Measurements from ENCODE around the gene MAPK12. TPM values are rescaled to one million over a fixed set of nuclear protein-coding genes. Genes with fewer than 3 reads are reported as not detected.

Gene MAPK12
- total and polyA plus RNA-seq, 9 of the 15 experiments (the other 6 are each of a cell fraction or from before 2014, with no cell fraction given) = 0.79 to 71.5 (median 32.8) TPM

- TF ChIP-seq HNRNPK (IDR thresholded peaks at IDR 0.05; ENCODE audit: low read depth, low read length, poor library complexity, severe bottlenecking) = no peak
- TF ChIP-seq TAF1 (IDR thresholded peaks at IDR 0.05; ENCODE audit: control insufficient read depth, extremely low read depth, insufficient read depth, low read length, severe bottlenecking) = no peak
- no peak for TF ChIP-seq GTF3C2 (IDR thresholded peaks at IDR 0.05; ENCODE audit: borderline replicate concordance, extremely low read depth, insufficient read length)
- TF ChIP-seq, protein P1, sequence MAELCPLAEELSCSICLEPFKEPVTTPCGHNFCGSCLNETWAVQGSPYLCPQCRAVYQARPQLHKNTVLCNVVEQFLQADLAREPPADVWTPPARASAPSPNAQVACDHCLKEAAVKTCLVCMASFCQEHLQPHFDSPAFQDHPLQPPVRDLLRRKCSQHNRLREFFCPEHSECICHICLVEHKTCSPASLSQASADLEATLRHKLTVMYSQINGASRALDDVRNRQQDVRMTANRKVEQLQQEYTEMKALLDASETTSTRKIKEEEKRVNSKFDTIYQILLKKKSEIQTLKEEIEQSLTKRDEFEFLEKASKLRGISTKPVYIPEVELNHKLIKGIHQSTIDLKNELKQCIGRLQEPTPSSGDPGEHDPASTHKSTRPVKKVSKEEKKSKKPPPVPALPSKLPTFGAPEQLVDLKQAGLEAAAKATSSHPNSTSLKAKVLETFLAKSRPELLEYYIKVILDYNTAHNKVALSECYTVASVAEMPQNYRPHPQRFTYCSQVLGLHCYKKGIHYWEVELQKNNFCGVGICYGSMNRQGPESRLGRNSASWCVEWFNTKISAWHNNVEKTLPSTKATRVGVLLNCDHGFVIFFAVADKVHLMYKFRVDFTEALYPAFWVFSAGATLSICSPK (IDR thresholded peaks at IDR 0.05; ENCODE audit: borderline replicate concordance) = no peak
- TF ChIP-seq, protein P2, sequence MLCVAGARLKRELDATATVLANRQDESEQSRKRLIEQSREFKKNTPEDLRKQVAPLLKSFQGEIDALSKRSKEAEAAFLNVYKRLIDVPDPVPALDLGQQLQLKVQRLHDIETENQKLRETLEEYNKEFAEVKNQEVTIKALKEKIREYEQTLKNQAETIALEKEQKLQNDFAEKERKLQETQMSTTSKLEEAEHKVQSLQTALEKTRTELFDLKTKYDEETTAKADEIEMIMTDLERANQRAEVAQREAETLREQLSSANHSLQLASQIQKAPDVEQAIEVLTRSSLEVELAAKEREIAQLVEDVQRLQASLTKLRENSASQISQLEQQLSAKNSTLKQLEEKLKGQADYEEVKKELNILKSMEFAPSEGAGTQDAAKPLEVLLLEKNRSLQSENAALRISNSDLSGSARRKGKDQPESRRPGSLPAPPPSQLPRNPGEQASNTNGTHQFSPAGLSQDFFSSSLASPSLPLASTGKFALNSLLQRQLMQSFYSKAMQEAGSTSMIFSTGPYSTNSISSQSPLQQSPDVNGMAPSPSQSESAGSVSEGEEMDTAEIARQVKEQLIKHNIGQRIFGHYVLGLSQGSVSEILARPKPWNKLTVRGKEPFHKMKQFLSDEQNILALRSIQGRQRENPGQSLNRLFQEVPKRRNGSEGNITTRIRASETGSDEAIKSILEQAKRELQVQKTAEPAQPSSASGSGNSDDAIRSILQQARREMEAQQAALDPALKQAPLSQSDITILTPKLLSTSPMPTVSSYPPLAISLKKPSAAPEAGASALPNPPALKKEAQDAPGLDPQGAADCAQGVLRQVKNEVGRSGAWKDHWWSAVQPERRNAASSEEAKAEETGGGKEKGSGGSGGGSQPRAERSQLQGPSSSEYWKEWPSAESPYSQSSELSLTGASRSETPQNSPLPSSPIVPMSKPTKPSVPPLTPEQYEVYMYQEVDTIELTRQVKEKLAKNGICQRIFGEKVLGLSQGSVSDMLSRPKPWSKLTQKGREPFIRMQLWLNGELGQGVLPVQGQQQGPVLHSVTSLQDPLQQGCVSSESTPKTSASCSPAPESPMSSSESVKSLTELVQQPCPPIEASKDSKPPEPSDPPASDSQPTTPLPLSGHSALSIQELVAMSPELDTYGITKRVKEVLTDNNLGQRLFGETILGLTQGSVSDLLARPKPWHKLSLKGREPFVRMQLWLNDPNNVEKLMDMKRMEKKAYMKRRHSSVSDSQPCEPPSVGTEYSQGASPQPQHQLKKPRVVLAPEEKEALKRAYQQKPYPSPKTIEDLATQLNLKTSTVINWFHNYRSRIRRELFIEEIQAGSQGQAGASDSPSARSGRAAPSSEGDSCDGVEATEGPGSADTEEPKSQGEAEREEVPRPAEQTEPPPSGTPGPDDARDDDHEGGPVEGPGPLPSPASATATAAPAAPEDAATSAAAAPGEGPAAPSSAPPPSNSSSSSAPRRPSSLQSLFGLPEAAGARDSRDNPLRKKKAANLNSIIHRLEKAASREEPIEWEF (CRISPR knock-in tag; IDR thresholded peaks at IDR 0.05) = no peak
- no peak overlapping the region for H3K27ac ChIP-seq (ENCODE audit: extremely low read depth, low read depth, low read length)
- H3K4me2 ChIP-seq (ENCODE audit: insufficient read depth, low read length) = no peak overlapping the region
- intact Hi-C loops (cut with micrococcal nuclease) (no loop called here), in situ Hi-C loops (cut with MboI) (no loop called here)
- no peaks in the 10 kb centered on the region for H3K9me1 ChIP-seq (ENCODE audit: control insufficient read depth, insufficient read depth, low read length)
- WGBS (ENCODE audit: insufficient coverage, low coverage, missing lambda C conversion rate) = 94% methylated on average over 12 of the region's 45 CpGs
- H3K9me3 ChIP-seq (replicated peaks; ENCODE audit: control insufficient read depth, insufficient read depth, low read depth, low read length) = no peaks in the 10 kb centered on the region
- ATAC-seq (no peak), DNase-seq (ENCODE audit: extremely low read depth in 1 of 4, low spot score in 3 of 4) (no peak), FAIRE-seq (no peak)
- H3K4me3 ChIP-seq = no peak overlapping the region
- ChIA-PET CTCF (ENCODE audit: low intra/inter-chr PET ratio) (no interaction called here), POLR2A (interaction anchor here (0.8 kb wide), 1 partner anchor 12 kb away, joined by 3 read pairs; no protein-coding TSS in a partner anchor)
- H3K27me3 ChIP-seq (ENCODE audit: control insufficient read depth in 2 of 2, insufficient read depth in 2 of 2, low read length in 2 of 2) = no peaks in the 10 kb centered on the region
- H3K9ac ChIP-seq (ENCODE audit: insufficient read depth in 1 of 2, low read depth in 2 of 2, low read length in 2 of 2) = no peak overlapping the region
- no peaks in the 10 kb centered on the region for H3K79me2 ChIP-seq (ENCODE audit: control insufficient read depth, insufficient read depth, low read length)
- no TSS peak for BruUV-seq (replicated peaks)
- peaks cover 0 to 24% of the 10 kb centered on the region in 2 experiments; a peak in 2 of 5 replicates for H3K4me1 ChIP-seq (replicated peaks in 1 of 2; ENCODE audit: control insufficient read depth in 2 of 2, insufficient read depth in 2 of 2, low read length in 2 of 2)
- no peaks in the 10 kb centered on the region for H4K20me1 ChIP-seq (replicated peaks; ENCODE audit: control insufficient read depth, insufficient read depth, low read length)
- H2AFZ ChIP-seq (ENCODE audit: low read depth, low read length) = no peak overlapping the region
- peaks cover 48% of the 10 kb centered on the region; the same call in 1 of the 3 replicates for H3K36me3 ChIP-seq (ENCODE audit: control insufficient read depth, insufficient read depth, low read length)
Observed at GRCh38 chr22:50282361-50283155, 21.1 kb upstream of the MAPK12 start.
